Measurements from ENCODE around the gene POU2F1.
"Not testable (repeated sequence)": the region's sequence is repeated elsewhere in the genome, so short reads cannot be mapped to it uniquely, and the experiment has no call there.

POU2F1 gene

DNA sequence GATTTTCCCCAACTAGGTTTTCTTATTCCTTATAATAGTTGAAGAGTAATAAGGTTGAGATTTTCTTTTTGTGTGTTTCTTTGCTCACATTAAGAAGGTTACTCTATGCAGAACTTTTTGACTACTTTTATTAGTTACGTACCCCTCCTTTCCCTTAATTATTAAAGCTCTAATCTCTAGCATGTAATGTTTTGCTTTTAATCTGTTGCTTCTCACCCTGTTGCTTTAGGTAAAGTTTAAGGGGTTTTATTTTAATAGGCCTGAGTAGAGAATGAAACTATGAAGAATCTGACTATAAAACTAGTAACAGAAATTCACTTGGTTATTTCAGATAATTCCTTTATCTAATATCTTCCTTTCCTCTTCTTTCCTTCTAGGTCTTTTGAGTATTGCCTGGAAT, 53.4 kb downstream of the POU2F1 start:
- DNase-seq: no peak

DNA sequence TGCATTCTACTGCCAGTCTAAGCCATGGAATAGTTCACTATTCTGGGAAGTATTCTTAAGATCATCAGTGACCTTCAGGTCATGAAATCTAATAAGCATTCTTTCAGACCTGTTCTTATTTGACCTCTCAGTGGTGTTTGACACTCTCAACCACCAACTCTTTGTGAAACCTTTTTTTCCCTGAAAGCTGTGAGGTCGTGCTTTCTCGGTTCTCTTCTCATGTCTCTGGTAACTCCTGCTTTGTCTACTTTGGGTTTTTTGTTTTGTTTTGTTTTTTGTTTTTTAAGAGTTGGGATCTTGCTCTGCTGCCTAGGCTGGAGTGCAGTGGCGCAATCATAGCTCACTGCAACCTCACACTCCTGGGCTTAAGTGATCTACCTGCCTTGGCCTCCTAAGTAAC, 56.3 kb downstream of the POU2F1 start:
- DNase-seq: no peak

DNA sequence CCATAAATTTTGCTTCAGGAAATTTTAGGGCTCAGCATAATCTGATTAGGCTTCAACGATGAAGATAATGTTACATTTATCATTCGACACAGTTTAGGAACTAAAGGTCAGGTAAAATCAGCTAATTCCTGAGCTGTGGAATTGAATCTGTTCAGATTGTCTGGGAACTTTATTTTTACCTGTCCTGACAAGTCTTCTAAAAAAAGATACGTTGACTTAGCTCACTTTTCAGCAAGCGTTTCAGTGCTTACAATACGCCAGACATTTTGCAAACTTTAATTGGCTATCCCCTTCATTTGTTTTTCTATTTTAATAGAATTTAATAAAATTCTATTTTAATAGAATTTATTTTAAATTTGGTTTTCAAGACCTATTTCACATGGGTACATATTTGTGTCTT, 57.8 kb downstream of the POU2F1 start:
- no peak for DNase-seq

DNA sequence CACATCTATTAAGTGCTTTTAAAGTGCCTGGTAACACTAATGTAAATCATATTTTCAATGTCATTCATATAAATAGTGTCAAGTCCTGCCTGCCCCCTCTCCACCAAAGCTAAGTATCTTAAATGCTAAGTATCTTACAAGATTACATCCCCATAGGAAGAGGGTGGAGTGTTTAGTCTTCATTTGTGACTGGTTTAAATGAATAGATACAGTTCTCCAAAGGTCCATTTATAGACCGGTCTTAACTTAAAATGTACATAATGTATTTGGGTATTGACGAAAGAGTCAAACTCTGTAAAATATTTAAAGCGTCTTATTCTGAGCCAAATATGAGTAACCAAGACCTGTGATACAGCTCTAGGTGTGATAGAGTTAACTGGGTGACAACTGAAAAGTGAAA, 60.2 kb downstream of the POU2F1 start:
- DNase-seq: no peak

DNA sequence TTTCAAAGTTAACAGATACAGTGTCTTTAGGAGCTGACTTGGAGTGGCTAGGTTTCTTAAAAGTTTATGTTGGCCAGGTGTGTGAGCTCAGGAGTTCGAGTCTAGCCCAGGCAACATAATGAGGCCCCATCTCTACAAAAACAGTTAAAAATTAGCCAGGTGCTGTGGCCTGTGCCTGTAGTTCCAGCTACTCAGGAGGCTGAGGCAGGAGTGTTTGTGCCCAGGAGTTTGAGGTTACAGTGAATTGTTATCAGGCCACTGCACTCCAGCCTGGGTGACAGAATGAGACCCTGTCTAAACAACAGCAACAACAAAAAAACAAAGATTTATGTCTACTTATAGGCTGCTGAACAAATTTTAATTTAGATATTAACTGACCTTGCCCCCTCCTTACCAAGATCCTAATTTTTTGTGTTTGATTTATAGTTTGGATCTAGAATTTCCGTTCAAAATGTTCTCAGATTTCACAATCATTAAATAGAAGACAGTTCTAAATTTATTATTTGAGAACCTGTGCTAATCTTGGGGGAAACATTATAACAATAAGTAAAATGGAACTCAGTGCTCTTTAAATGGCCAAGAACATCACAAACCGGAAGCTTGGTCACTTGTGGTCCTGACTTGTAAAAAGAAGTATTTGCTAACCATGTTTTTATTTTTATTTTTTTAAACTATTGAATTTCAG, 67.8 kb downstream of the POU2F1 start:
- DNase-seq: no peak

DNA sequence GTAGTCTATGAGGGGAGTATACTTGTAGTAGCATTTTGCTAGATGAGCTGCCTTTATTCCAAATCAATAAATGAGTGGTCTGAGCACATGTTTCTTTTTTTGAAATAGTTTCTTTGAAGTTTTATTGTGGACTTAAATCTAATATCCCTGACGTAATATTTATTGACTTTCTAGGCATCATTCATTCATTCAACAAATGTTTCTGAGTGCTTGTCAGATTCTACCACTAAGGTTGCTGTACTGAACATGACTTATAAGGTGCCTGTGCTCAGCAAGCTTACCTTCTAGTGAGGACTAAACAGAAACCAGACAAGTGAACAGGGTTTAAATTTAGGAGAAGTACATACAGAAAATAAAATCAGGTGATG, 68.4 kb downstream of the POU2F1 start:
- DNase-seq: no peak

DNA sequence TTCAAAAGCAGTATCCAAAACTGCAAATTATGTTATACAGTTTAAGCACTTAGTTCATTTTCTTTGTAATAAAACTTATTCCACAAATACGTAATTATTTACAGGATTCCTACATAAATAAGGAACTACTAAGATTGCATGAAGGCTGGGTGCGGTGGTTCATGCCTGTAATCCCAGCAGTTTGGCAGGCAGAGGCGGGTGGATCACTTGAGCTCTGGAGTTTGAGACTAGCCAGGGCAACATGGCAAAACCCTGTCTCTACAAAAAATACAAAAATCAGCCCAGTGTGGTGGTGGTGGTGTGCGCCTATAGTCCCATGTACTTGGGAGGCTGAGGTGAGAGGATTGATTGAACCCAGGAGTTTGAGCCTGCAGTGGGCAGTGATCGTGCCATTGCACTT, 69.3 kb downstream of the POU2F1 start:
- DNase-seq: no peak

DNA sequence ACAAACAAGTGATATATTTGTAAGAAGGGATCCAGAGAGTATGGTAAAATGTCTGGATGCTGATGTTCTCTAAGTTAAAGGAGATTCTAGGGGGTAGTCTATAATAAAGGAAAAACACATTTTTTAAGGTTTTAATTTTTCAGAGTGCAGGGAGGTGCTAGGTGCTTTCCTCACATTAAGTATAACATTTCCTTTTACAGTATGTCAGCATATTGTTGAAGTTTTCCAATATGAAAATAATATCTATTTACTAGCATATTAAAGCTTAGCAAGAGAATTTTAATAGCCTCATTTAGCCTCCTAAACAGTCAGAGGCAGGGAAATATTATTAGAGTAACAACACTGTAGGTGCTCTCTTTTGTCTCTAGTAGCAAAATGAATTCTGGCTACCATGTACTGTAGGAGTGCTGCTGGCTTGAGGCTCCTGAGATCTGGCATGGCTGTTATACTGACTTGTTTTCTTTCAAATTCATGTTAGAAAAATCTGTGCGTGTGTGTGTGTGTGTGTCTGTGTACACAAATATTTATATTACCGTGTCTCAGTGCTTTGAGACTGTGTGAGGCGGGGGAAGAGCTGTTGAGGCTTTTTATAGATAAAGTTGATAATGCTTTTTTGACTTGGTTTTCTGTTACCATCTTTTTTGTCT, 71.0 kb downstream of the POU2F1 start:
- DNase-seq: no peak

DNA sequence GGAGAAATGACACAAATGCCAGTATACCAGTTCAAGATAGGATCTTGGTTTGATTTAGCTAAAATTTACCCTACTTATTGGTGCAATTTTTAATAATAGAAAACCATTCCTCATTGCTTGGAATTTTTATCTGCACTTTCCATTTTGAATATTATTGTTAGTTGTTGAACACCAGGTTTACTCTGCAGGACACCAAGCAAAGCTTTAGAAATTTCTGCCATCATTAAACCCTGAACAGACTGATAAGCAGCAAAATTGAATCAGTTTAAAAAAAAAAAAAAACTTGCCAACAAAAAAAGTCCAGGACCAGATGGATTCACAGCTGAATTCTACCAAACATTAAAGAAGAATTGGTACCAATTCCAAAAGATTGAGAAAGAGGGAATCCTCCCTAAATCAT, 71.5 kb downstream of the POU2F1 start:
- no peak for DNase-seq

DNA sequence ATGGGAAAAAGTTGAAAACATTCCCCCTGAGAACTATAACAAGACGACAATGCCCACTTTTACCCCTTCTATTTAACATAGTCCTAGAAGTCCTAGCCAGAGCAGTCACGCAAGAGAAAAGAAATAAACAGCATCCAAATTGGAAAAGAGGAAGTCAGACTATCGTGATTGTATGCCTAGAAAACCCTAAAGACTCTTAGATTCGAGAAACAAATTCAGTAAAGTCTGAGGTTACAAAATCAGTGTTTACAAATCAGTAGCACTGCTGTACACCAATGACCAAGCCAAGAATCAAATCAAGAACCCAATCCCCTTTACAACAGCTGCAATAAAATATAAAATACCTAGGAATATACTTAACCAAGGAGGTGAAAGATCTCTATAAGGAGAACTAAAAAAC, 72.4 kb downstream of the POU2F1 start:
- DNase-seq: no peak

DNA sequence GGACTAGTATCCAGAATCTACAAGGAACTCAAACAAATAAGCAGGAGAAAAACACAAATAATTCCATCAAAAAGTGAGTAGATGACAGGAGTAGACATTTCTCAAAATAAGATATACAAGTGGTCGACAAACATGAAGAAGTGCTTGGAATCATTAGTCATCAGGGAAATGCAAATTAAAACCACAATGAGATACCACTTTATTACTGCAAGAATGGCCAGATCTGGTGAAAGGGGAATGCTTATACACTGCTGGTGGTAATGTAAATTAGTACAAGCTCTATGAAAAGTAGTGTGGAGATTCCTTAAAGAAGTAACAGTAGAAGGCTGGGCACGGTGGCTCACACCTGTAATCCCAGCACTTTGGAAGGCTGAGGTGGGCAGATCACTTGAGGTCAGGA, 73.8 kb downstream of the POU2F1 start:
- DNase-seq: no peak

DNA sequence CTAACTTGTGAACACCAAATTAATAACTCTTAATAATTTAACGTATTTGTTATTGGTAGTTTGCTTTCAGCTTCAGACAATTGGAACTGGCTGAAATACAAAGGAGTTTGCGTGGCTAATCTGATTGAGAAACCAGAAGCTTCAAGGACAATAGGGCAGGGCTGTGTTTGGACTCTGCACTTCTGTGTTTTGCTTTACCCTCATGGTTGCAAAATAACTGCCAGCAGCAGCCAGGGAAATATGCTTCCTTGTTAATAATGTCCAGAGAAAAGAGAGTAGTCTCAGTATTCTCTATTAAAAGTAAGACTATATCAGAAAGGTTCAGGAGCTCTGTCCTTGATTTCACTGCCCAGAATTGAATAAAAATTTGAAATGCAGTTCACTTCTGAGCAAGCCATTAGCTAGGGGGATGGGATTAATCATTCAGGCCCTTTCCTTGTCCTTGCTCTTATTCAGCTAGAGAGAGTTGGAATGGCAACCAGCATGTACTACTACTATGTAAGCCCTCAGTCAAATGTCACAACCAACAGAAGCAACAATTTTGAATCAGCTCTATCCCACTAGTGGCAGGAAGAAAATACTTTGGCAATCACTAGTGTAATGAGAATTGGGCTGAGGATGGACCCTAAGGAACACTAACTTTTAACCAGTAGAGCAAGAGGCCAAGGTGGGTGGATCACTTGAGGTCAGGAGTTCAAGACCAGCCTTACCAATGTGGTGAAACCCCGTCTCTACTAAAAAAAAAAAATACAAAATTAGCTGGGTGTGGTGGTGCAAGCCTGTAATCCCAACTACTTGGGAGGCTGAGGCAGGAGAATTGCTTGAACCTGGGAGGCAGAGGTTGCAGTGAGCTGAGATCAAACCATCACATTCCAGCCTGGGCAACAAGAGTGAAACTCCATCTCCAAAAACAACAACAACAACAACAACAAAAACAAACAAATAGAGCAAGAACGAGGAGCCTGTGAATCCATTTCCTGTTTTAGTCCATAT, 76.8 kb downstream of the POU2F1 start:
- no peak for DNase-seq

DNA sequence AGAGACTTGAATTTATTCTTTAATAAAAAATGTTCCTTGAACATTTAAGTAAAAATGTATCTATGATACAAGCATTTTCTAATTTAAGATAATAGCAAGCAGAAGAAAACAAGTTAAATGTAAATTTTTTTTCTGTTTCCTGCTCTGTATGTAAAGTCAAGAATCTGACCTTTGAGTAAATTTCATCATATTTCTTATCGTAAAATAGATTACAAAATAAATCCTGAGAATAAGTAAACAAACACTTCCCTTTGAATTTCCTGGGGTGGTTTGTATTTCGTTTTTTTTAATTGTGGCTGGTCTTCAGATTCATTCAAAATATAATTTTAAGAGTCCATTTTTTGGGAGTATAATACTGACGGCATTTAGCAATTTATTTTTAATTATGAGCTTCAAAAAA, 77.6 kb downstream of the POU2F1 start:
- no peak for DNase-seq

DNA sequence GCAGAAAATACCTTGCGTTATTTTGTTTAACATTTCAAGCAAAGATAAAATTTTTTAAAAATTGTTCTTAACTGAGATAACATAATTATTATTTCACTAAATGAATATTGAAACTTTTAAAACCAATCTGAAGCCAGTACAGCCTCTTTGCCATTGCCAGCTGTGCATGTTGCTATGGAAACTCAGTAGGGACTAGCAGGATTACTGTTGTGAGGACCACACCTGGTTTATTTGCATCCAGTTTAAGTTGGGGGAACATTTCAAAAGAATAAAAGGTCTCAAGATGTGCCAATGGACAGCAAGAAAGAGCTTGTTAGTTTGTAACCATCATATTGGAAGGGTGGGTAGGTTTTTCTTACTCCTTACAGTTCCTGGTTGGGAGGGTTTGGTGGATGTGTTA, 80.7 kb downstream of the POU2F1 start:
- no peak for DNase-seq

DNA sequence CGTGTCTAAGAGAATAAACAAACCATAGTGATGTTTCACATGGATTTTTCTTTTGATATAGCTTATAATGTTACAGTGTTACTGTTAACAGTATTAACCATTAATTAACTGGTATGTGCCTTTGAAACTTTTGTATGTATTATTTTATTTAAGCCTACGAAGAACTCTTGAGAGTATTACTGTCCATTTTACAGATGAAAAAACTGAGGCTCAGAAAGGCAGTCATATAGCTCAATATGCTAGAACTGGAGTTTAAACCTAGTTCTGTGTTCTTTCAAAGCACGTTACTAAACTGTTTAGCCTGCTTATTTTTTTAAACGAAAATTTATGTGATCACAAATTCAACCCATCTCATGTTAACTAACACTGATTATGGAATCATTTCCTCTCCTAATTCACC, 83.5 kb downstream of the POU2F1 start:
- no peak for DNase-seq

DNA sequence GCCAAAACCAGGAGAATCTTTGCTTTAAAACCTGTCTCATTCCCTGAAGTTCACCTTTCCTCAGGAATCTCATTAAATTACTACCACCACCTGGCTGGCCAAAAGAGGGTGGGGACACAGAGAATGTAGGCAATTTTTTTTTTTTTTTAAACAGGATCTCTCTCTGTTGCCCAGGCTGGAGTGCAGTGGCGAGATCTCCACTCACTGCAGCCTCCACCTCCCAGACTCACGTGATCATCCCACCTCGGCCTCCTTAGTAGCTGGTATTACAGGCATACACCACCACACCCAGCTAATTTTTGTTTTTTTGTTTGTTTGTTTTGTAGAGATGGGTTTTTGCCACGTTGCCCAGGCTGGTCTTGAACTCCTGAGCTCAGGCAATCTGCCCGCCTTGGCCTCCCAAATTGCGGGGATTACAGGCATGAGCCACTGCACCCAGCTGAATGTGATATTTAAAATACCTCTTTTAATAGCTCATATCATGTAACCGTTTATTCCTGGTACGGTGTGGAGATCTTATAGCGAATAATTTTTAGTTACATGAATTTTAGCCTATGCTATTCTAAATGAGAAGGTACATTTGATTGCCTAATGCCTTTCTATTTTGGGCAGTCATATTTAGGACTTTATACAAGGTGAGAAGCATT, 84.5 kb downstream of the POU2F1 start:
- DNase-seq: no peak

DNA sequence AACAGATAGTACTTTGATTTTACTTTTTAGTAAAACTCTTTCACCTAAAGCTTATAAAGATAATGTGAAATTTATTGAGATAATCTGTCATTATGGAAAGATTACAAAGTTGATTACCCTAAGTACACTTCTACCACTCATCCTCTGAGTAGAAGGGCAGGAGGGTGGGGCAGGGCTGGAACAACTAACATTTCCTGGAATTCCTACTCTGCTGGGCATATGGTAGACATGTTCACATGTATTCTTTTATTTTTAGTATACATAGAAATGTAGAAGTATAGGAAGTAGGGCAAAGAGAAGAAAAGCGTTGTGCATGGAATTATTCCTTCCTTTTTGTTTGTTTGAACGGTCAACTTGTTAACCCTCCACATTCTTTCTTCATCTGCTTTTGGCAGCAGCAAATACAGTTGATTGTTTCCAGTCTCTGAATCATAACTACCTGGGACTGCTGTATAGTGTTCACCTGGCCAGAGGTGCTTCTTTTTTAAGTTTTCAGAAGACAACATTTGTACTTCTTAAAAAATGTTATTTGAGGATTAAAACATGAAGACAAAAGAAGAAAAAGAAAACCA, 85.1 kb downstream of the POU2F1 start:
- DNase-seq: no peak

DNA sequence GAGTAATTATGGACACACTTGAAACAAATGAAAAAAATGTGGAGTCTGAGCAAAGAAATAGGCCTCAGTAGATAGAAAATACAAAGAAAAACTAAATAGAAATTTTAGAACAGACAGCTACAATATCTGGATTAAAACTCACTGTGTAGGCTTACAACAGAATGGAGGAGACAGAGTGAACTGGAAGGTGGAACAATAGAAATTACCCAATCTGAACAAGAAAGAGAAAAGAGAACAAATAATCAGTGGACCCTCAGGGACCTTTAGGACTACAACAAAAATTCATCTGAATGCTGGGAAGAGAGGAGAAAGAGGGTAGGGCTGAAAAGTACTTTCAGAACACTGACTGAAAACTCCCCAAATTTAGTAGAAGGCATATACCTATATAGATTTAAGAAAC, 90.0 kb downstream of the POU2F1 start:
- DNase-seq: no peak

DNA sequence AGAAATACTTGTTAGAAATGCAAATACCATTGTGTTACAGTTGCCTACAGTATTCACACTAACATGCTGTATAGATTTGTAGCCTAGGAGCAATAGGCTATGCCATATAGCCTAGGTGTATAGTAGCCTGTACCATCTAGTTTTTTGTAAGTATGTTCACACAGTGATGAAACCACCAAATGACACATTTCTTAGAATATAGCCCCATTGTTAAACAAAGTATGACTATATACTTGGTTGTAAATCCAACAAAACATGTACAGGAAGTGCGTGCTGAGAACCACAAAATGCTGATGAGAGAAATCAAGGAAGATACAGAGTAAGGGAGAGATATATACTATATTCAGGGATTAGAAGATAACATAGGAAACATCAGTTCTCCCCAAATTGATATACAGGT, 92.2 kb downstream of the POU2F1 start:
- no peak for DNase-seq

DNA sequence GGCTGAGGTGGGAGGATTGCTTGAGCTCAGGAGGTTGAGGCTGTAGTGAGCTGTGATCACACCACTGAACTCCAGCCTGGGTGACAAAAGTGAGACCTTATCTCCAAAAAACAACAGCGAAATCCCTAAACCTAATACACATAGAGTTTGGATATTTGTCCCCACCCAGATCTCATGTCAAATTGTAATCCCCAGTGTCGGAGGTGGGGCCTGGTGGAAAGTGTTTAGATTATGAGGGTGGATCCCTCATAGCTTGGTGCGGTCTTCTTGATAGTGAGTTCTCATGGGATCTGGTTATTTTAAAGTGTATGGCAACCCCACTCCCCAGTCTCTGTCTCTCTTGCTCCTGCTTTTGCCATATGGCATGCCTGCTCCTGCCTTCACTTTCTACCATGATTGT, 94.0 kb downstream of the POU2F1 start:
- no peak for DNase-seq

DNA sequence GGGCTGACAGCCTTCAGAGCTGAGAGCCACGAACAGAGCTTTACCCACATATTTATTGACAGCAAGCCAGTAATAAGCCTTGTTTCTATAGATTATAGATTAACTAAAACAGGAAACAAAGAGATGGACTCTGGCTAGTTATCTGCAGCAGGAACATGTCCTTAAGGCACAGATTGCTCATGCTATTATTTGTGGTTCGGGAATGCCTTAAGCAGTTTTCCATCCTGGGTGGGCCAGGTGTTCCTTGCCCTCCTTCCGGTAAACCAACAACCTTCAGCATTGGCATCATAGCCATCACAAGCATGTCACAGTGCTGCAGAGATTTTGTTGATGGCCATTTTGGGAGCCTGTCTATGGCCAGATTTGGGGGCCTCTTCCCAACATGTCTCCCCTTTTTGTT, 96.8 kb downstream of the POU2F1 start:
- no peak for DNase-seq

DNA sequence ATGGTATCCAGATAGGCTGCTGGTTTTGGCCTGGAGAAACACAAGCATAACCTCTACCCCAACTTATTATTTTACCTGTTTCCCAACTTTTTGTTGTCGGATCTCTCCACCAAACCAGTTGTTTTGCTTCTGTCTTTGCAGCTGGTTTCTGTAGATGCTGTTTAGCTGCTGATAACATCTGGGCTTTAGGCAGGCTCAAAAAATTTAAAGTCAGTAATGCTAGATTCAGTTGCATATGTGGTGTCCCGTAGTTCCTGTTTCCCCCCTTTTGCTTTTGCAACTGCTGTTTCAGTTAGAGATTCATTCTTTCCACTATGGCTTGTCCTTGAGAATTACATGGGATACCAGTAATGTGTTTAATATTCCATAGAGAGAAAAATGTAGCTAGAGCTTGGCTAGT, 98.5 kb downstream of the POU2F1 start:
- DNase-seq: not testable (repeated sequence)

DNA sequence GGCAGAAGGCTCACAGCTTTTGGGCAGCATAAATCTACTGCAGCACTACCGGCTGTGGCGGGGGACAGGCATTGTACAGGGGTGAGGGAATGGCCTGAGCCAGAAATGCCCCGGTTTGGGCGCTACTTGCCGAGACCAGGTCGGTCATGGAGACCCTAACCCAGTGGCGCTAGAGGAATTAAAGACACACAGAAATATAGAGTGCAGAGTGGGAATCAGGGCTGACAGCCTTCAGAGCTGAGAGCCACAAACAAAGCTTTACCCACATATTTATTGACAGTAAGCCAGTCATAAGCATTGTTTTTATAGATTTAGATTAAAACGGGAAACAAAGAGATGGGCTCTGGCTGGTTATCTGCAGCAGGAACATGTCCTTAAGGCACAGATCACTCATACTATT, 101.8 kb downstream of the POU2F1 start:
- no peak for DNase-seq

Data from NCI-H1436 (cell line).